Astrocyte (in vitro differentiated cells and primary cell): ENCODE data around the gene ZNF341.

ENCODE experiments used
- CTCF ChIP-seq: IDR thresholded peaks from 2 replicates; pipeline ENCODE4 v1.5.1; 2011; ENCODE audit warnings: low read depth, mild to moderate bottlenecking, inconsistent platforms, low read length, moderate library complexity; ENCODE audit not compliant: insufficient read depth
- EZH2 ChIP-seq: IDR thresholded peaks from 2 replicates; pipeline ENCODE4 v1.6.1; 2012; ENCODE audit warnings: mild to moderate bottlenecking, low read length, inconsistent platforms; ENCODE audit not compliant: insufficient read depth

GRCh38 chr20:33787253-33787891 lies 55.6 kb downstream of the ZNF341 start:
- TF ChIP-seq CTCF (no peak), EZH2 (no peak)
